HepG2 (cell line): Measurements from ENCODE around the gene CHCHD6.

Source experiments
- CC2D1A ChIP-seq: sonication (generic); formaldehyde crosslinking; IDR thresholded peaks from 2 replicates; pipeline ENCODE4 v1.8.1; 2023; ENCODE audit warnings: mild to moderate bottlenecking, missing genetic modification reagents
- CTCF ChIP-seq: sonication (generic); formaldehyde crosslinking; IDR thresholded peaks from 2 replicates; pipeline ENCODE4 v1.5.0; 2020; ENCODE audit warnings: mild to moderate bottlenecking, missing genetic modification reagents, moderate library complexity
- FOXK2 ChIP-seq: fragments of 450-650 bp; IDR thresholded peaks from 2 replicates; pipeline ENCODE4 v1.6.1; 2016
- HCFC1 ChIP-seq: fragments of 150-350 bp; IDR thresholded peaks from 2 replicates; pipeline ENCODE4 v1.6.1; 2014; ENCODE audit warnings: low read depth, low read length
- POLR2AphosphoS5 ChIP-seq: IDR thresholded peaks from 2 replicates; pipeline ENCODE4 v1.6.1; 2012; ENCODE audit warnings: low read depth, low read length
- RAD21 ChIP-seq: fragments of 450-650 bp; formaldehyde crosslinking; IDR thresholded peaks from 2 replicates; pipeline ENCODE4 v1.5.0; 2020; ENCODE audit warnings: mild to moderate bottlenecking
- TCF7 ChIP-seq: sonication (generic); IDR thresholded peaks from 2 replicates; pipeline ENCODE4 v1.6.1; 2016; ENCODE audit warnings: antibody characterized with exemption, low read depth
- TOE1 ChIP-seq: sonication (generic); formaldehyde crosslinking; IDR thresholded peaks from 2 replicates; pipeline ENCODE4 v1.4.0; 2020; ENCODE audit warnings: mild to moderate bottlenecking, missing genetic modification reagents
- ZFP82 ChIP-seq: sonication (generic); formaldehyde crosslinking; IDR thresholded peaks from 2 replicates; pipeline ENCODE4 v1.5.1; 2020; ENCODE audit warnings: mild to moderate bottlenecking, missing genetic modification reagents, borderline replicate concordance
- ZGPAT ChIP-seq: IDR thresholded peaks from 2 replicates; pipeline ENCODE4 v1.6.1; 2016; ENCODE audit warnings: mild to moderate bottlenecking
- ZNF275 ChIP-seq: sonication (generic); formaldehyde crosslinking; IDR thresholded peaks from 2 replicates; pipeline ENCODE4 v1.8.0; 2022; ENCODE audit warnings: missing genetic modification reagents, mild to moderate bottlenecking, inconsistent platforms, borderline replicate concordance
- ZNF350 ChIP-seq: sonication (generic); formaldehyde crosslinking; IDR thresholded peaks from 2 replicates; pipeline ENCODE4 v1.4.0; 2020; ENCODE audit warnings: mild to moderate bottlenecking, low read depth, missing genetic modification reagents, borderline replicate concordance
- ZNF574 ChIP-seq: sonication (generic); formaldehyde crosslinking; IDR thresholded peaks from 2 replicates; pipeline ENCODE4 v1.4.0; 2020; ENCODE audit warnings: missing genetic modification reagents
- ZNF660 ChIP-seq: sonication (generic); formaldehyde crosslinking; IDR thresholded peaks from 2 replicates; pipeline ENCODE4 v1.5.1; 2020; ENCODE audit warnings: mild to moderate bottlenecking, low read depth, missing genetic modification reagents, borderline replicate concordance

GRCh38 chr3:126937533-126937932 lies 233.5 kb downstream of the CHCHD6 start:
- TF ChIP-seq FOXK2 (no peak), RAD21 (no peak), ZNF574 (CRISPR knock-in tag) (no peak), ZGPAT (CRISPR knock-in tag) (no peak), POLR2AphosphoS5 (no peak), HCFC1 (no peak), ZNF350 (CRISPR knock-in tag) (no peak), TOE1 (CRISPR knock-in tag) (no peak), ZNF275 (no peak), ZNF660 (no peak), TCF7 (no peak), CC2D1A (CRISPR knock-in tag) (no peak), ZFP82 (CRISPR knock-in tag) (no peak), CTCF (no peak)
